HFF-Myc (cell line): Measurements from ENCODE around the gene MYH6.
"Not testable (repeated sequence)": the region's sequence is repeated elsewhere in the genome, so short reads cannot be mapped to it uniquely, and the experiment has no call there.

Source experiments
- DNase-seq: peaks from one replicate; pipeline ENCODE4 v3.0.0-alpha.2; 2011; ENCODE audit warnings: low read depth; ENCODE audit errors: extremely low read depth
- H3K4me3 ChIP-seq: replicated peaks from 2 replicates; pipeline ENCODE4 v1.5.1; 2011; ENCODE audit warnings: low read depth, mild to moderate bottlenecking, control low read depth, low read length
- CTCF ChIP-seq: IDR thresholded peaks from 2 replicates; pipeline ENCODE4 v1.5.1; 2012; ENCODE audit warnings: mild to moderate bottlenecking, low read depth, low read length, control low read depth; ENCODE audit errors: missing control alignments

The MYH6 gene

GRCh38 chr14:23396126-23396525 lies 11.9 kb downstream of the MYH6 start:
- no peak for DNase-seq

GRCh38 chr14:23392613-23393012 lies 15.5 kb downstream of the MYH6 start:
- DNase-seq: no peak
- no peak for TF ChIP-seq CTCF
- H3K4me3 ChIP-seq: no peak overlapping the region

More at GRCh38 chr14:23396126-23396525, 11.9 kb downstream of the MYH6 start:
- no peak for TF ChIP-seq CTCF
- H3K4me3 ChIP-seq: no peak overlapping the region

GRCh38 chr14:23389871-23390270 lies 18.2 kb downstream of the MYH6 start:
- DNase-seq, H3K4me3 ChIP-seq: not testable (repeated sequence)

DNA sequence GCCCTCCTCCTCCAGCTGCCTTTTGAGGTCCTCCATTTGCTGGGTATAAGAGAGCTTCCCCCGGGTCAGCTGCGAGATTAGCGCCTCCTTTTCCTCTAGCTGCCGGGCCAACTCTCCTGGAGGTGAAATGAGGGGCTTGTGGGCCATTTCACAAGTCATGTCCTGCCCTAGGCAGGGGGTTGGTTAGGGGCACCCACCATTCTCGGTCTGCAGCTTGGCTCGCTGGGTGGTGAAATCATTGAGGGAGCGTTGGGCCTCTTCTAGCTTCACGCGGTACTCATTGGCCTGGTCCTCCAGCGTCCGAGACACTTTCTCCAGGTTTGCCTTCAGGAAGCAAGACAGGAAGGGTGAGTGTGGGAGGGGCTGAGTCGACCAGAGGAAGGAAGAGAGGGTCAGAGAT lies 18.7 kb downstream of the MYH6 start:
- no peak for DNase-seq
- H3K4me3 ChIP-seq: no peak overlapping the region
- no peak for TF ChIP-seq CTCF

- DNase-seq: no peak
- H3K4me3 ChIP-seq: no peak overlapping the region
- no peak for TF ChIP-seq CTCF
Measured at GRCh38 chr14:23388996-23389395, 19.1 kb downstream of the MYH6 start.

DNA sequence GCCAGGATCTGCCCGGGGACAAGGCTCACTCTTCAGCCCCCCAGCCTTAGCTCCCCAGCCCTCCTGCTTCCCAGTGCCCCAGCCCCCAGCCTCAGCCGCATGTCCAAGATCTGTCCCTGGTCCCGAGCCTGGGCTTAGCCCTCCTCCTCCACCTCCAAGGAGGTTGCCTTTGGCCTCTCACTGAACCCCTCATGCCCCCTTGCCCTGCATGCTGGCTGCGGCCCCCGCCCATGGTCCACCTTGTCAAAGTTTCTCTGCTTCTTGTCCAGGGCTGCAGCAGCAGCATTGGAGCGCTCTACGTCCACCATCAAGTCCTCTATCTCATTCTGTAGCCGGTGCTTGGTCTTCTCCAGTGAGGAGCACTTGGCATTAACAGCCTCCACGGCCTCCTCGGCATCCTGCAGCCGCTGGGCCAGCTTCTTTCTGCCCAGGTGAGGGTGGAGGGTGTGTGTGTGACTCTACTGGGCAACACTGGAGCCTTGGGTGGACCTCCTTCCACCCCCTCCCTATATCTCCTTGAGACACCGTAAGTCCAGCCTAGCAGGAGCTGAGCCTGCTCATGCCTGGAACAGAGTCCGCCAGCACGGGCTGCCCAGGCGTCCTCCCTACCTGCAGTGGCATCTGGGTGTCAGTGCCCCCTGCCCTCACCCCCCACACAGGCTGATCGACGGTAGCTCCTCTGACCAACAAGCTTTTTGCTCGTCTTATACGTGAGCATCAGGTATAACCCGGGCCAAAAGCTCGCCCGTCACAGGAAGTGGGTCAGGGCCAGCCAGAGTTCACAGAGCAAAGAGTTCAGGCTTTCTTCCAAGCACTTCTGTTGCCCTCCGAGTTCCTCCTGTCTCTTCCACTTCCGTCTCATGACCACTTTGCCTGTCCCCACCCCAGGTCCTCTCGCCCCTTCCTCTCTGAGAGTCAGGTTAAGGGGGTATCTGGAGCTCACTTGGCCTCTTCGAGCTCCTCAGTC lies 19.9 kb downstream of the MYH6 start:
- H3K4me3 ChIP-seq: no peak overlapping the region
- no peak for DNase-seq
- no peak for TF ChIP-seq CTCF

DNA sequence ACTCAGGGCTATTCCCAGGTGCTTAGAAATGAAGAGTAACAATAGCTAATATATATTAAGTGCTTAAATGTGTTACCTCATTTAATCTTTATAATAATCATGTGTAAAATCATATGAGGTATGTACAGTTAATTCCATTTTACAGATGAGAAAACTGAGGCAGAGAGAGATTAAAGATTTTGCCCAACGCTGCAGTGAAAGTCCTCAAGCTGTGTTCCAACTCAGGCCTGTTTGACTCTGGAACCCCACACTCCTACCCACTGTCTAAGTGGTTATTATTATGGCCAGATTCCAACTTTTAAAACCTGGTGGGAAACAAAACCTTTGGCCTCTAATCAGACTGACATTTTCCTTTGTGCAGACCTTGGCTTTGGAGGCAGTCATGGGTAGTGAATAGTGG lies 21.1 kb downstream of the MYH6 start:
- no peak for DNase-seq
- no peak overlapping the region for H3K4me3 ChIP-seq
- no peak for TF ChIP-seq CTCF

DNA sequence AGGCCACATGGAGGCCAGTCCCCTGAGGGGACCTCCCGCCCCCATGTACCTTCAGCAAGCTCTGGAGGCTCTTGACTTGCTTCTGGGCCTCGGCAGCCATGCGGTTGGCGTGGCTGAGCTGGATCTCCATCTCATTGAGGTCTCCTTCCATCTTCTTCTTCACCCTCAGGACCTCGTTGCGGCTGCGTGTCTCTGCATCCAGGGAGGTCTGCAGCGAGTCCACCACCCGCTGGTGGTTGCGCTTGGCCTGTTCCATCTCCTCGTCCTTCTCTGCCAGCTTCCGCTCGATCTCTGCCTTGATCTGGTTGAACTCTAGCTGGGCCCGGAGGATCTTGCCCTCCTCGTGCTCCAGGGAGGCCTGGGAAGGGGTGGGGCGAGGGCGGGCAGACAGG lies 21.8 kb downstream of the MYH6 start:
- DNase-seq, H3K4me3 ChIP-seq: not testable (repeated sequence)
